ENCODE results near the gene WFIKKN1. TPM values are rescaled to one million over a fixed set of nuclear protein-coding genes. Genes with fewer than 3 reads are reported as not detected.

Gene WFIKKN1
- total and polyA plus RNA-seq, 5 donors from 2014 or later: 0.22 TPM; not detected in 4

GRCh38 chr16:660459-661183, 29.8 kb downstream of the WFIKKN1 start:
- H3K27ac ChIP-seq (ENCODE audit: insufficient read depth, low read length, poor library complexity, severe bottlenecking): no peak overlapping the region
- H3K27me3 ChIP-seq (ENCODE audit: control insufficient read depth, insufficient read depth, low read length): no peaks in the 10 kb centered on the region
- H3K9me3 Mint-ChIP-seq: no peaks in the 10 kb centered on the region
- ATAC-seq (ENCODE audit: low read depth in 2 of 2) (peak; percentile 53 to 66), DNase-seq (peak; percentile 57 to 73 (median 65))
- no peaks in the 10 kb centered on the region for H3K36me3 Mint-ChIP-seq
- H3K36me3 ChIP-seq (ENCODE audit: control insufficient read depth, insufficient read depth, low read length): no peaks in the 10 kb centered on the region
- H3K27ac Mint-ChIP-seq: no peak overlapping the region
- H3K4me1 ChIP-seq (ENCODE audit: control insufficient read depth, insufficient read depth, low read length, poor library complexity, severe bottlenecking): peaks cover 5% of the 10 kb centered on the region
- H3K4me1 Mint-ChIP-seq: peaks cover 0 to 7% (median 0%) of the 10 kb centered on the region in 4 donors
- no peaks in the 10 kb centered on the region for H3K27me3 Mint-ChIP-seq
- H3K4me3 Mint-ChIP-seq: peak overlapping the region in 2 of 4 donors; percentile 21 to 54
- no peaks in the 10 kb centered on the region for H3K9me3 ChIP-seq (ENCODE audit: control insufficient read depth in 2 of 2, low read length in 2 of 2)
- no peak overlapping the region for H3K4me3 ChIP-seq (ENCODE audit: low read depth, low read length)

GRCh38 chr16:661184-661821, 30.5 kb downstream of the WFIKKN1 start:
- Mint-ChIP-seq H3K36me3 (no peaks in the 10 kb centered on the region), H3K4me1 (peaks cover 0 to 7% (median 0%) of the 10 kb centered on the region in 4 donors), H3K4me3 (peak overlapping the region in 2 of 4 donors; percentile 21 to 54), H3K9me3 (no peaks in the 10 kb centered on the region), H3K27me3 (no peaks in the 10 kb centered on the region), H3K27ac (peak overlapping the region in 1 of 3 donors; percentile 36)
- Histone ChIP-seq H3K27ac (ENCODE audit: insufficient read depth, low read length, poor library complexity, severe bottlenecking) (no peak overlapping the region), H3K36me3 (ENCODE audit: control insufficient read depth, insufficient read depth, low read length) (no peaks in the 10 kb centered on the region), H3K4me1 (ENCODE audit: control insufficient read depth, insufficient read depth, low read length, poor library complexity, severe bottlenecking) (peaks cover 5% of the 10 kb centered on the region), H3K27me3 (ENCODE audit: control insufficient read depth, insufficient read depth, low read length) (no peaks in the 10 kb centered on the region), H3K9me3 (ENCODE audit: control insufficient read depth in 2 of 2, low read length in 2 of 2) (no peaks in the 10 kb centered on the region), H3K4me3 (ENCODE audit: low read depth, low read length) (no peak overlapping the region)
- ATAC-seq (ENCODE audit: low read depth in 2 of 2): no peak
- no peak for DNase-seq

GRCh38 chr16:662095-662494, 31.3 kb downstream of the WFIKKN1 start:
- Histone ChIP-seq H3K9me3 (ENCODE audit: control insufficient read depth in 2 of 2, low read length in 2 of 2) (no peaks in the 10 kb centered on the region), H3K4me1 (ENCODE audit: control insufficient read depth, insufficient read depth, low read length, poor library complexity, severe bottlenecking) (peaks cover 10% of the 10 kb centered on the region), H3K36me3 (ENCODE audit: control insufficient read depth, insufficient read depth, low read length) (no peaks in the 10 kb centered on the region), H3K27ac (ENCODE audit: insufficient read depth, low read length, poor library complexity, severe bottlenecking) (no peak overlapping the region), H3K4me3 (ENCODE audit: low read depth, low read length) (no peak overlapping the region), H3K27me3 (ENCODE audit: control insufficient read depth, insufficient read depth, low read length) (no peaks in the 10 kb centered on the region)
- H3K36me3 Mint-ChIP-seq: no peaks in the 10 kb centered on the region
- no peaks in the 10 kb centered on the region for H3K9me3 Mint-ChIP-seq
- H3K27ac Mint-ChIP-seq: no peak overlapping the region
- DNase-seq (no peak), ATAC-seq (ENCODE audit: low read depth in 2 of 2) (no peak)
- H3K4me3 Mint-ChIP-seq: no peak overlapping the region
- no peaks in the 10 kb centered on the region for H3K27me3 Mint-ChIP-seq
- H3K4me1 Mint-ChIP-seq: peaks cover 0 to 7% (median 0%) of the 10 kb centered on the region in 4 donors

DNA sequence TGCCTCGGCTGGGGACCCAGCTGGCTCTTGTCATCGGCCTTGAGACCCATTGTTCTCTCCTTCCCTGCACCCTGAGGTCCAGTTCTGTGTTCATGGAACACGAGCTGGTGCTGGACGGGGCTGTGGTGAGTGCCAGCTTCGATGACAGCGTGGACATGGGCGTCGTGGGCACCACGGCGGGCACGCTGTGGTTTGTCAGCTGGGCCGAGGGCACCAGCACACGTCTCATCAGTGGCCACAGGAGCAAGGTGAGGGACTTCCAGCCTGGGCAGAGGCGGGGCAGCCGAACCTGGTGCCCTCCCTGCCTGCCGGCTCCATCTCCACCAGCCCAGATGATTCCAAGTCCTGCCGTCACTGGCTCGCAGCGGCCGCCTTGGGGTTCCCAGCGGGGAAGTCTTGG, 31.8 kb downstream of the WFIKKN1 start:
- H3K27me3 ChIP-seq (ENCODE audit: control insufficient read depth, insufficient read depth, low read length): no peaks in the 10 kb centered on the region
- H3K4me1 ChIP-seq (ENCODE audit: control insufficient read depth, insufficient read depth, low read length, poor library complexity, severe bottlenecking): peaks cover 15% of the 10 kb centered on the region
- no peak for DNase-seq
- no peak overlapping the region for H3K4me3 Mint-ChIP-seq
- no peak overlapping the region for H3K27ac Mint-ChIP-seq
- H3K9me3 Mint-ChIP-seq: no peaks in the 10 kb centered on the region
- H3K4me3 ChIP-seq (ENCODE audit: low read depth, low read length): no peak overlapping the region
- H3K36me3 Mint-ChIP-seq: no peaks in the 10 kb centered on the region
- no peaks in the 10 kb centered on the region for H3K27me3 Mint-ChIP-seq
- no peaks in the 10 kb centered on the region for H3K9me3 ChIP-seq (ENCODE audit: control insufficient read depth in 2 of 2, low read length in 2 of 2)
- ATAC-seq (ENCODE audit: low read depth in 2 of 2): no peak
- H3K27ac ChIP-seq (ENCODE audit: insufficient read depth, low read length, poor library complexity, severe bottlenecking): no peak overlapping the region
- peaks cover 0 to 9% (median 1%) of the 10 kb centered on the region in 4 donors for H3K4me1 Mint-ChIP-seq
- H3K36me3 ChIP-seq (ENCODE audit: control insufficient read depth, insufficient read depth, low read length): no peaks in the 10 kb centered on the region

GRCh38 chr16:666572-666971, 35.8 kb downstream of the WFIKKN1 start:
- Histone ChIP-seq H3K4me3 (ENCODE audit: low read depth, low read length) (no peak overlapping the region), H3K27me3 (ENCODE audit: control insufficient read depth, insufficient read depth, low read length) (no peaks in the 10 kb centered on the region), H3K9me3 (ENCODE audit: control insufficient read depth in 2 of 2, low read length in 2 of 2) (no peaks in the 10 kb centered on the region), H3K27ac (ENCODE audit: insufficient read depth, low read length, poor library complexity, severe bottlenecking) (no peak overlapping the region), H3K36me3 (ENCODE audit: control insufficient read depth, insufficient read depth, low read length) (peaks cover 8% of the 10 kb centered on the region), H3K4me1 (ENCODE audit: control insufficient read depth, insufficient read depth, low read length, poor library complexity, severe bottlenecking) (peaks cover 25% of the 10 kb centered on the region)
- H3K36me3 Mint-ChIP-seq: no peaks in the 10 kb centered on the region
- H3K27me3 Mint-ChIP-seq: no peaks in the 10 kb centered on the region
- no peaks in the 10 kb centered on the region for H3K9me3 Mint-ChIP-seq
- DNase-seq: no peak
- H3K4me1 Mint-ChIP-seq: peaks cover 0 to 15% (median 2%) of the 10 kb centered on the region in 4 donors
- no peak for ATAC-seq (ENCODE audit: low read depth in 2 of 2)
- H3K27ac Mint-ChIP-seq: no peak overlapping the region
- no peak overlapping the region for H3K4me3 Mint-ChIP-seq

DNA sequence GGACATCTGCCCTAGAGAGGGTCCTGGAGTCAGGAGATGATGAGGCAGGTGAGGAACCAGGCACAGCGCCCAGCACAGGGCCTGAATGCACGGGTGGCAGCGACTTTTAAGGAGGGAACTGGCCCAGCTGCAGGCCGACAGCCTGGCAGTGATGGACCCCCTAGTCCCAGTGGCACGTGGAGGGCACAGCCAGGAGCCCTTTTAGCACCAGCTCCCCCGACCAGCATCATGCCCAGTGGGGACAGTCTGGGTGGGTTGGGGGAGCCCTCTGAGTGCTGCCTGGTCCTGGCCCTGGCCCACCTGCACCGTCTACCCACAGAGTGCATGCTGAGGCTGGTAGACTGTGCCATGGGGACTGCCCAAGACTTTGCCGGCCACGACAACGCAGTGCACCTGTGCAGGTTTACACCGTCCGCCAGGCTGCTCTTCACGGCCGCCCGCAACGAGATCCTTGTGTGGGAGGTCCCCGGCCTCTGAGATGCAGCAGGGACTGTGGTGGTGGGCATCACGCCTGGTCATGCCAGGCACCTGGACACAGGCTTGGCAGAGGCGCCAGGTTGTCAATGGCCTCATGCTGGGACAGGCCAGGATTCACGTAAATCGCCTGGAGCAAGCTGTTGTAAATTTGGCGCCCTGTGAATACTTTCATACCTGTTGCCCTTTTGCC, 36.5 kb downstream of the WFIKKN1 start:
- Histone ChIP-seq H3K4me3 (ENCODE audit: low read depth, low read length) (peak overlapping the region; percentile 64), H3K27me3 (ENCODE audit: control insufficient read depth, insufficient read depth, low read length) (no peaks in the 10 kb centered on the region), H3K9me3 (ENCODE audit: control insufficient read depth in 2 of 2, low read length in 2 of 2) (no peaks in the 10 kb centered on the region), H3K4me1 (ENCODE audit: control insufficient read depth, insufficient read depth, low read length, poor library complexity, severe bottlenecking) (peaks cover 25% of the 10 kb centered on the region), H3K36me3 (ENCODE audit: control insufficient read depth, insufficient read depth, low read length) (peaks cover 12% of the 10 kb centered on the region), H3K27ac (ENCODE audit: insufficient read depth, low read length, poor library complexity, severe bottlenecking) (peak overlapping the region; percentile 75)
- H3K27me3 Mint-ChIP-seq: no peaks in the 10 kb centered on the region
- ATAC-seq (ENCODE audit: low read depth in 2 of 2): no peak
- H3K4me3 Mint-ChIP-seq: peak overlapping the region; percentile 78 to 89 (median 84)
- H3K4me1 Mint-ChIP-seq: peaks cover 0 to 15% (median 2%) of the 10 kb centered on the region in 4 donors
- DNase-seq: no peak
- peak overlapping the region; percentile 74 to 87 (median 79) for H3K27ac Mint-ChIP-seq
- H3K9me3 Mint-ChIP-seq: no peaks in the 10 kb centered on the region
- H3K36me3 Mint-ChIP-seq: no peaks in the 10 kb centered on the region

- ATAC-seq (ENCODE audit: low read depth in 2 of 2) (peak; percentile 96 to 98), DNase-seq (peak; percentile 86 to 96 (median 93))
- no peaks in the 10 kb centered on the region for H3K9me3 Mint-ChIP-seq
- peak within 1 kb of the TSS; percentile 74 to 87 (median 79) for H3K27ac Mint-ChIP-seq
- no peaks in the 10 kb centered on the region for H3K27me3 ChIP-seq (ENCODE audit: control insufficient read depth, insufficient read depth, low read length)
- no peaks in the 10 kb centered on the region for H3K36me3 Mint-ChIP-seq
- peak within 1 kb of the TSS; percentile 78 to 91 (median 84) for H3K4me3 Mint-ChIP-seq
- no peaks in the 10 kb centered on the region for H3K27me3 Mint-ChIP-seq
- H3K36me3 ChIP-seq (ENCODE audit: control insufficient read depth, insufficient read depth, low read length): peaks cover 16% of the 10 kb centered on the region
- H3K27ac ChIP-seq (ENCODE audit: insufficient read depth, low read length, poor library complexity, severe bottlenecking): peak within 1 kb of the TSS; percentile 75
- H3K4me1 ChIP-seq (ENCODE audit: control insufficient read depth, insufficient read depth, low read length, poor library complexity, severe bottlenecking): peaks cover 25% of the 10 kb centered on the region
- H3K4me1 Mint-ChIP-seq: peaks cover 0 to 14% (median 2%) of the 10 kb centered on the region in 4 donors
- peak within 1 kb of the TSS; percentile 64 for H3K4me3 ChIP-seq (ENCODE audit: low read depth, low read length)
- no peaks in the 10 kb centered on the region for H3K9me3 ChIP-seq (ENCODE audit: control insufficient read depth in 2 of 2, low read length in 2 of 2)
Observed at GRCh38 chr16:667780-668518, 37.2 kb downstream of the WFIKKN1 start, which contains the start of gene RHOT2. Gene RHOT2 (plus strand): TSS chr16:668132. CDS start chr16:668200, 68 bp downstream.
